A549 (cell line): Measurements from ENCODE around the gene ALPK3. TPM values are rescaled to one million over a fixed set of nuclear protein-coding genes. Genes with fewer than 3 reads are reported as not detected.

Source experiments
- ATAC-seq, 2 experiments: fragments of 200-7000 bp in 1 of 2; fragments of >200 bp in 1 of 2; cut with Nextera tagmentation in 1 of 2; cut with Tn5 transposase in 1 of 2; 3 replicates each; pipeline versions ENCODE4 v1.8.0 to v1.9.1; 2018 to 2020; ENCODE audit warnings: mild to moderate bottlenecking in 1 of 2, moderate library complexity in 1 of 2
- CTCF ChIA-PET: fragments of 300-600 bp; sonication (Branson Sonifier 250); formaldehyde crosslinking; extraction: SDS; loops from one replicate; lab custom pipeline; 2021; ENCODE audit warnings: antibody characterized with exemption, inconsistent platforms; lab: Yijun Ruan, JAX
- POLR2A ChIA-PET: fragments of 350-600 bp; formaldehyde crosslinking; extraction: SDS; loops from one replicate; lab custom pipeline; 2021; ENCODE audit warnings: antibody characterized with exemption, inconsistent platforms; lab: Yijun Ruan, JAX
- DNase-seq, 2 experiments: peaks; one replicate each; pipeline versions ENCODE4 v3.0.0 to v3.0.0-alpha.2; 2011 to 2016; ENCODE audit warnings: low read depth in 1 of 2, low spot score in 1 of 2
- FAIRE-seq: peaks from 2 replicates; lab custom pipeline; 2011; peaks lifted over from hg19 to GRCh38; lab: Jason Lieb, UNC
- H3K27ac ChIP-seq, 2 experiments: fragments of >200 bp; sonication (Bioruptor Twin); formaldehyde crosslinking; 3 replicates each; pipeline ENCODE4 v1.5.1; 2016 to 2017
- H3K4me1 ChIP-seq: fragments of >200 bp; sonication (Bioruptor Twin); formaldehyde crosslinking; 3 replicates; pipeline ENCODE4 v1.6.1; 2016
- H3K4me2 ChIP-seq: fragments of >200 bp; sonication (Bioruptor Twin); formaldehyde crosslinking; 3 replicates; pipeline ENCODE4 v1.6.1; 2016
- H3K4me3 ChIP-seq: fragments of >200 bp; sonication (Bioruptor Twin); formaldehyde crosslinking; 3 replicates; pipeline ENCODE4 v1.5.1; 2016
- H3K9me3 ChIP-seq: fragments of >200 bp; sonication (Bioruptor Twin); formaldehyde crosslinking; 3 replicates; pipeline ENCODE4 v1.6.1; 2016
- ATOH8 ChIP-seq: fragments of 250-450 bp; sonication (Bioruptor Pico); IDR thresholded peaks from 2 replicates; pipeline ENCODE4 v1.5.0; 2020; ENCODE audit warnings: low read depth, mild to moderate bottlenecking, moderate library complexity
- BCL3 ChIP-seq: fragments of >200 bp; sonication (Bioruptor Twin); formaldehyde crosslinking; IDR thresholded peaks from 3 replicates; pipeline ENCODE4 v1.6.1; 2016
- CBX8 ChIP-seq: fragments of 200-600 bp; sonication (generic); IDR thresholded peaks from 2 replicates; pipeline ENCODE4 v1.6.1; 2016
- CEBPB ChIP-seq, 2 experiments: fragments of >200 bp in 1 of 2; sonication (Bioruptor Twin) in 1 of 2; formaldehyde crosslinking in 1 of 2; IDR thresholded peaks; 2 replicates each; pipeline ENCODE4 v1.6.1; 2012 to 2016
- E2F6 ChIP-seq: IDR thresholded peaks from 2 replicates; pipeline ENCODE4 v1.6.1; 2012; ENCODE audit warnings: low read depth, borderline replicate concordance
- EHF ChIP-seq: fragments of 250-450 bp; sonication (Bioruptor Pico); IDR thresholded peaks from 2 replicates; pipeline ENCODE4 v1.5.0; 2020; ENCODE audit warnings: mild to moderate bottlenecking
- ELK1 ChIP-seq: fragments of 150-350 bp; IDR thresholded peaks from 2 replicates; pipeline ENCODE4 v1.6.1; 2014; ENCODE audit warnings: low read depth, mild to moderate bottlenecking, low read length
- EP300 ChIP-seq, 2 experiments: fragments of >200 bp; sonication (Bioruptor Twin); formaldehyde crosslinking; IDR thresholded peaks; 2 replicates in 1 of 2; 3 replicates in 1 of 2; pipeline ENCODE4 v1.6.1; 2016 to 2017
- ESRRA ChIP-seq: fragments of 150-350 bp; IDR thresholded peaks from 2 replicates; pipeline ENCODE4 v1.6.1; 2014; ENCODE audit warnings: mild to moderate bottlenecking, low read length, borderline replicate concordance
- FOSB ChIP-seq: fragments of 250-450 bp; sonication (Bioruptor Pico); IDR thresholded peaks from 2 replicates; pipeline ENCODE4 v1.5.0; 2020; ENCODE audit warnings: mild to moderate bottlenecking, moderate library complexity
- GATA3 ChIP-seq: IDR thresholded peaks from 2 replicates; pipeline ENCODE4 v1.6.1; 2012; ENCODE audit warnings: borderline replicate concordance
- HES2 ChIP-seq: fragments of >200 bp; sonication (Bioruptor Twin); formaldehyde crosslinking; IDR thresholded peaks from 2 replicates; pipeline ENCODE4 v1.6.1; 2016
- HEYL ChIP-seq: fragments of 250-450 bp; sonication (Bioruptor Pico); IDR thresholded peaks from 2 replicates; pipeline ENCODE4 v1.8.0; 2021; ENCODE audit warnings: mild to moderate bottlenecking, moderate library complexity
- HOXA7 ChIP-seq: fragments of 250-450 bp; sonication (Bioruptor Pico); IDR thresholded peaks from 2 replicates; pipeline ENCODE4 v1.5.0; 2020; ENCODE audit warnings: mild to moderate bottlenecking, moderate library complexity
- JUNB ChIP-seq: fragments of >200 bp; sonication (Bioruptor Twin); formaldehyde crosslinking; IDR thresholded peaks from 2 replicates; pipeline ENCODE4 v1.6.1; 2016
- MAFK ChIP-seq: fragments of 450-650 bp; IDR thresholded peaks from 2 replicates; pipeline ENCODE4 v1.6.1; 2014; ENCODE audit not compliant: partially characterized antibody
- MAZ ChIP-seq: fragments of 150-350 bp; IDR thresholded peaks from 2 replicates; pipeline ENCODE4 v1.6.1; 2014; ENCODE audit warnings: antibody characterized with exemption, low read depth, low read length, borderline replicate concordance
- MYC ChIP-seq: IDR thresholded peaks from 2 replicates; pipeline ENCODE4 v1.6.1; 2012; ENCODE audit warnings: mild to moderate bottlenecking, inconsistent platforms, low read length, improper control_type of control experiment, borderline replicate concordance
- NFE2L2 ChIP-seq: fragments of 150-350 bp; conservative IDR thresholded peaks from 2 replicates; pipeline ENCODE4 v1.6.1; 2014; ENCODE audit warnings: low read length
- NR3C1 ChIP-seq: fragments of >200 bp; sonication (Bioruptor Twin); formaldehyde crosslinking; IDR thresholded peaks from 3 replicates; pipeline ENCODE4 v1.6.1; 2017
- PHF8 ChIP-seq: fragments of 200-600 bp; sonication (generic); IDR thresholded peaks from 2 replicates; pipeline ENCODE4 v1.6.1; 2016; ENCODE audit warnings: low read depth, mild to moderate bottlenecking, antibody characterized with exemption, moderate library complexity, borderline replicate concordance
- POLR2A ChIP-seq: IDR thresholded peaks from 2 replicates; pipeline ENCODE4 v1.6.1; 2012; ENCODE audit warnings: mild to moderate bottlenecking, low read length
- RFX5 ChIP-seq: fragments of 450-650 bp; IDR thresholded peaks from 2 replicates; pipeline ENCODE4 v1.7.1; 2014; ENCODE audit warnings: antibody characterized with exemption, mild to moderate bottlenecking, moderate library complexity
- SMC3 ChIP-seq: fragments of >200 bp; sonication (Bioruptor Twin); formaldehyde crosslinking; IDR thresholded peaks from 3 replicates; pipeline ENCODE4 v1.6.1; 2018; ENCODE audit warnings: inconsistent platforms
- TFCP2L1 ChIP-seq: fragments of 250-450 bp; sonication (Bioruptor Pico); IDR thresholded peaks from 2 replicates; pipeline ENCODE4 v1.5.0; 2021; ENCODE audit warnings: mild to moderate bottlenecking
- ZC3H11A ChIP-seq: fragments of 450-650 bp; IDR thresholded peaks from 2 replicates; pipeline ENCODE4 v1.6.1; 2014; ENCODE audit warnings: antibody characterized with exemption, mild to moderate bottlenecking
- ZFP36 ChIP-seq: fragments of 450-650 bp; IDR thresholded peaks from 2 replicates; pipeline ENCODE4 v1.6.1; 2014; ENCODE audit warnings: borderline replicate concordance; ENCODE audit not compliant: partially characterized antibody
- ZNF302 ChIP-seq: fragments of 250-450 bp; sonication (Bioruptor Pico); IDR thresholded peaks from 2 replicates; pipeline ENCODE4 v1.9.0; 2021; ENCODE audit warnings: inconsistent platforms, mild to moderate bottlenecking, moderate library complexity
- WGBS: methylation state at CpG from one replicate; pipeline ENCODE4 v1.1.6; 2017; ENCODE audit errors: missing lambda C conversion rate; 5-methylcytosine and 5-hydroxymethylcytosine counted together
- polyA plus RNA-seq, 4 experiments: library from polyadenylated mRNA; depleted of rRNA in 3 of 4; stranded (reverse); fragments of >200 nt; fragmentation: RNase III in 1 of 4; extraction: RNeasy Plus Mini Kit Qiagen cat#74134 plus additional on column Dnase treatment in 1 of 4; gene quantifications; 2 replicates in 3 of 4; 3 replicates in 1 of 4; pipeline ENCODE4 v1.2.3, GENCODE V29; 2011 to 2017
- TF ChIP-seq, protein P1 (sequence below): IDR thresholded peaks from 2 replicates; pipeline ENCODE4 v1.6.1; 2012

Gene ALPK3
- polyA plus RNA-seq, 2 of the 4 experiments (the other 2 are of a cell fraction), result 0.26 to 0.30 TPM

GRCh38 chr15:84788500-84788899, 28.7 kb upstream of the ALPK3 start:
- ChIA-PET CTCF (interaction anchor here (1.1 kb wide), 1 partner anchor 139 kb away, joined by 4 read pairs; no protein-coding TSS in a partner anchor), POLR2A (no interaction called here)
- WGBS, result 82% methylated on average over 2 of the region's 2 CpGs
- TF ChIP-seq HOXA7 (CRISPR knock-in tag), result no peak
- TF ChIP-seq RFX5, result no peak
- Histone ChIP-seq H3K4me2 (no peak overlapping the region), H3K9me3 (no peaks in the 10 kb centered on the region), H3K4me1 (no peaks in the 10 kb centered on the region), H3K27ac (no peak overlapping the region), H3K4me3 (no peak overlapping the region)
- FAIRE-seq (no peak), DNase-seq (no peak), ATAC-seq (no peak)

GRCh38 chr15:84789762-84790161, 27.4 kb upstream of the ALPK3 start:
- no peak for FAIRE-seq
- no peak overlapping the region for H3K4me2 ChIP-seq

DNA sequence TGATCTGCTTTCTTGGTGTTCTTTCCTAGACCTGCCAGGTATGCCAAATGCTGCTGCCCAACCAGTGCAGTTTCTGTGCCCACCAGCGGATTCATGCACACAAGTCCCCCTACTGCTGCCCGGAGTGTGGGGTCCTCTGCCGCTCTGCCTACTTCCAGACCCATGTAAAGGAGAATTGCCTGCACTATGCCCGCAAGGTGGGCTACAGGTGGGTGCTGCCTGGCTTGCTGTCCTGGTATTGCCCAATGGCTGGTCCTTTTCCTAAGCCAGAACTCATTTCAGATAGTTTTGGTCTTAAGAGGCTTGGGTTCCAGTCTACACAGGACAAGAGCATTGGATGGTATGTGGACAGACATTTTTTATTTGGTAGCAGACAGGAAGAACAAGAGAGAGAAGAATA, 26.5 kb upstream of the ALPK3 start:
- H3K4me2 ChIP-seq, result no peak overlapping the region
- DNase-seq, result no peak
- no peaks in the 10 kb centered on the region for H3K9me3 ChIP-seq
- ChIA-PET CTCF (interaction anchor here (1.3 to 1.8 kb wide), 2 partner anchors 41 to 46 kb away, joined by 4 to 6 read pairs; no protein-coding TSS in a partner anchor), POLR2A (no interaction called here)
- no peak for FAIRE-seq
- H3K4me3 ChIP-seq, result no peak overlapping the region
- ATAC-seq, result no peak
- 100% methylated on average over 4 of the region's 4 CpGs for WGBS
- H3K27ac ChIP-seq, result no peak overlapping the region
- TF ChIP-seq ZFP36 (no peak), CBX8 (no peak), ZC3H11A (no peak), SMC3 (no peak), MAZ (no peak), HEYL (no peak), ATOH8 (CRISPR knock-in tag) (no peak), E2F6 (no peak), ELK1 (no peak), TFCP2L1 (CRISPR knock-in tag) (no peak), ZNF302 (CRISPR knock-in tag) (no peak), NFE2L2 (no peak), MYC (no peak)
- H3K4me1 ChIP-seq, result no peaks in the 10 kb centered on the region

More at GRCh38 chr15:84789762-84790161, 27.4 kb upstream of the ALPK3 start:
- no peak for DNase-seq
- Histone ChIP-seq H3K4me1 (no peaks in the 10 kb centered on the region), H3K4me3 (no peak overlapping the region), H3K27ac (no peak overlapping the region), H3K9me3 (no peaks in the 10 kb centered on the region)
- ChIA-PET CTCF (interaction anchor here (1.8 kb wide), 1 partner anchor 40 kb away, joined by 6 read pairs; no protein-coding TSS in a partner anchor), POLR2A (no interaction called here)
- TF ChIP-seq EHF (CRISPR knock-in tag), result no peak
- TF ChIP-seq ESRRA, result no peak
- no peak for ATAC-seq
- WGBS, result 88% methylated on average over 5 of the region's 5 CpGs

DNA sequence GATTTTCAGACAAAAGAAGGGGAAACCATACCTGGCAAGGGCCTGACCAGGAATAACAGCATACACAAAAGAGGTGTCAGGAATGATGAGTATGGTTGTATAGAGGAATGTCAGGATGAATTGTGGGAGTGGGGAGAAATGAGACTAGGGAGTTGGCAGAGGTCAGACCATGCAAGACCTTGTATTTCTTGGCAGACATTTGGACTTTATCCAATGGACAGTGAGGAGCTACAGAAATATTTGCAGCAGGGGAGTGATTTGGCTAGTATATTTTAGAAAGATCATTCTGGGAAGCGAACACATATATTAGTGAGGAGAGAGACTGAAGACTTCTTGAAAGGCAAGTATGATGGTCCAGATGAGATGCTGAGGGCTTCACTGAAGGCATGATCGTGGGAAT, 25.4 kb upstream of the ALPK3 start:
- no peak for ATAC-seq
- FAIRE-seq, result no peak
- no peak for DNase-seq
- WGBS, result 97% methylated on average over 2 of the region's 2 CpGs
- CTCF ChIA-PET, result interaction anchor here (0.8 to 1.3 kb wide), 3 partner anchors 9 to 71 kb away, joined by 3 to 4 read pairs (median 3); no protein-coding TSS in a partner anchor
- POLR2A ChIA-PET, result no interaction called here
- no peaks in the 10 kb centered on the region for H3K4me1 ChIP-seq
- H3K4me2 ChIP-seq, result no peak overlapping the region
- no peaks in the 10 kb centered on the region for H3K9me3 ChIP-seq
- H3K4me3 ChIP-seq, result no peak overlapping the region
- H3K27ac ChIP-seq, result no peak overlapping the region
- no peak for TF ChIP-seq GATA3
- TF ChIP-seq, protein P1, sequence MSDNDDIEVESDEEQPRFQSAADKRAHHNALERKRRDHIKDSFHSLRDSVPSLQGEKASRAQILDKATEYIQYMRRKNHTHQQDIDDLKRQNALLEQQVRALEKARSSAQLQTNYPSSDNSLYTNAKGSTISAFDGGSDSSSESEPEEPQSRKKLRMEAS, result no peak
- TF ChIP-seq EP300 (IDR thresholded peaks at IDR 0.05), result no peak
- no peak for TF ChIP-seq POLR2A
- no peak for TF ChIP-seq BCL3
- TF ChIP-seq CEBPB (IDR thresholded peaks at IDR 0.05), result no peak
- no peak for TF ChIP-seq PHF8
- no peak for TF ChIP-seq MAZ
- TF ChIP-seq HES2, result no peak
- no peak for TF ChIP-seq ESRRA
- TF ChIP-seq NR3C1, result no peak
- no peak for TF ChIP-seq FOSB (CRISPR knock-in tag)
- no peak for TF ChIP-seq MAFK
- no peak for TF ChIP-seq ZNF302 (CRISPR knock-in tag)
- no peak for TF ChIP-seq JUNB
